Panc1 (cell line): ENCODE measurements around the gene TSPAN33. TPM values are rescaled to one million over a fixed set of nuclear protein-coding genes. Genes with fewer than 3 reads are reported as not detected.

Experiments used
- ATAC-seq: fragments of 200-7000 bp; cut with Tn5 transposase; 2 replicates; pipeline ENCODE4 v1.9.1; 2020; ENCODE audit warnings: mild to moderate bottlenecking, moderate library complexity
- BruUV-seq: library from RNA; stranded (reverse); fragments of 400-500 nt; replicated peaks from 2 replicates; lab custom pipeline; 2021; lab: Mats Ljungman, UMichigan
- CTCF ChIA-PET: fragments of 300-600 bp; sonication (Branson Sonifier 250); formaldehyde crosslinking; loops from one replicate; lab custom pipeline; 2022; ENCODE audit warnings: antibody characterized with exemption; lab: Charles Lee
- POLR2A ChIA-PET: fragments of 300-600 bp; sonication (Branson Sonifier 250); formaldehyde crosslinking; loops from one replicate; lab custom pipeline; 2022; ENCODE audit warnings: antibody characterized with exemption; lab: Charles Lee
- DNase-seq: peaks from one replicate; pipeline ENCODE4 v3.0.0-alpha.2; 2010; ENCODE audit warnings: low read depth, low spot score
- H3K27ac ChIP-seq: 2 replicates; pipeline ENCODE4 v1.5.1; 2011; ENCODE audit warnings: mild to moderate bottlenecking, low read length, inconsistent platforms
- H3K27me3 ChIP-seq: fragments of 200-500 bp; sonication (Bioruptor generic); 2 replicates; pipeline ENCODE4 v1.6.0; 2014; ENCODE audit warnings: low read length, inconsistent platforms; ENCODE audit not compliant: control insufficient read depth, insufficient read depth
- H3K36me3 ChIP-seq: fragments of 200-500 bp; sonication (Bioruptor generic); 2 replicates; pipeline ENCODE4 v1.5.1; 2014; ENCODE audit warnings: inconsistent platforms, mild to moderate bottlenecking, low read length, moderate library complexity; ENCODE audit not compliant: control insufficient read depth, insufficient read depth
- H3K4me1 ChIP-seq: 2 replicates; pipeline ENCODE4 v1.5.1; 2011; ENCODE audit warnings: inconsistent platforms, mild to moderate bottlenecking, low read length, moderate library complexity; ENCODE audit not compliant: control insufficient read depth, insufficient read depth
- H3K4me3 ChIP-seq, 2 experiments: 2 replicates each; pipeline ENCODE4 v1.5.1; 2011 to 2012; ENCODE audit warnings: low read depth in 2 of 2, low read length in 2 of 2, mild to moderate bottlenecking in 2 of 2, inconsistent platforms in 1 of 2, moderate library complexity in 1 of 2
- H3K9me3 ChIP-seq: fragments of 200-500 bp; sonication (Bioruptor generic); 2 replicates; pipeline ENCODE4 v1.5.1; 2014; ENCODE audit warnings: low read depth, mild to moderate bottlenecking, inconsistent platforms, low read length, moderate library complexity; ENCODE audit not compliant: control insufficient read depth, insufficient read depth
- POLR2AphosphoS5 ChIP-seq: IDR thresholded peaks from 2 replicates; pipeline ENCODE4 v1.6.1; 2012; ENCODE audit warnings: mild to moderate bottlenecking, low read depth, low read length, moderate library complexity
- REST ChIP-seq, 2 experiments: IDR thresholded peaks; 2 replicates each; pipeline ENCODE4 v1.6.1; 2011 to 2012; ENCODE audit warnings: low read depth in 2 of 2, control low read depth in 1 of 2, low read length in 1 of 2, mild to moderate bottlenecking in 1 of 2, moderate library complexity in 1 of 2; ENCODE audit not compliant: insufficient read depth in 1 of 2
- SIN3A ChIP-seq: IDR thresholded peaks from 2 replicates; pipeline ENCODE4 v1.6.1; 2012; ENCODE audit warnings: low read depth, mild to moderate bottlenecking, low read length, moderate library complexity, borderline replicate concordance; ENCODE audit not compliant: insufficient read depth
- TCF7L2 ChIP-seq: IDR thresholded peaks from 2 replicates; pipeline ENCODE4 v1.6.1; 2011; ENCODE audit warnings: mild to moderate bottlenecking, low read depth, low read length, inconsistent platforms
- in situ Hi-C: cut with HindIII; loops from 2 replicates; pipeline ENCODE4 v1.10.0; 2016; ENCODE audit warnings: low sequenced_read_pairs, low pct_unique_long_range_greater_than_20kb
- intact Hi-C: fragments of 100-400 bp; cut with micrococcal nuclease; formaldehyde crosslinking; loops from one replicate; pipeline ENCODE4 v1.10.0; 2022; ENCODE audit not compliant: unreplicated experiment
- total RNA-seq: library from RNA; stranded (reverse); gene quantifications from one replicate; pipeline ENCODE4 v1.2.1, GENCODE V29; 2021; ENCODE audit not compliant: unreplicated experiment
- TF ChIP-seq, protein P1 (sequence below): fragments of 450-650 bp; IDR thresholded peaks from 2 replicates; pipeline ENCODE4 v1.5.1; 2017; ENCODE audit warnings: mild to moderate bottlenecking

The TSPAN33 gene
- total RNA-seq, 1 experiment from 2014 or later: 5.4 TPM

GRCh38 chr7:129169171-129169671, 24.7 kb downstream of the TSPAN33 start:
- TF ChIP-seq, protein P1, sequence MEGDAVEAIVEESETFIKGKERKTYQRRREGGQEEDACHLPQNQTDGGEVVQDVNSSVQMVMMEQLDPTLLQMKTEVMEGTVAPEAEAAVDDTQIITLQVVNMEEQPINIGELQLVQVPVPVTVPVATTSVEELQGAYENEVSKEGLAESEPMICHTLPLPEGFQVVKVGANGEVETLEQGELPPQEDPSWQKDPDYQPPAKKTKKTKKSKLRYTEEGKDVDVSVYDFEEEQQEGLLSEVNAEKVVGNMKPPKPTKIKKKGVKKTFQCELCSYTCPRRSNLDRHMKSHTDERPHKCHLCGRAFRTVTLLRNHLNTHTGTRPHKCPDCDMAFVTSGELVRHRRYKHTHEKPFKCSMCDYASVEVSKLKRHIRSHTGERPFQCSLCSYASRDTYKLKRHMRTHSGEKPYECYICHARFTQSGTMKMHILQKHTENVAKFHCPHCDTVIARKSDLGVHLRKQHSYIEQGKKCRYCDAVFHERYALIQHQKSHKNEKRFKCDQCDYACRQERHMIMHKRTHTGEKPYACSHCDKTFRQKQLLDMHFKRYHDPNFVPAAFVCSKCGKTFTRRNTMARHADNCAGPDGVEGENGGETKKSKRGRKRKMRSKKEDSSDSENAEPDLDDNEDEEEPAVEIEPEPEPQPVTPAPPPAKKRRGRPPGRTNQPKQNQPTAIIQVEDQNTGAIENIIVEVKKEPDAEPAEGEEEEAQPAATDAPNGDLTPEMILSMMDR: no peak
- TF ChIP-seq REST (IDR thresholded peaks at IDR 0.05; ENCODE audit: insufficient read depth in 1 of 2, low read depth in 2 of 2, low read length in 1 of 2) (no peak), TCF7L2 (no peak), SIN3A (no peak), POLR2AphosphoS5 (no peak)
- no peak overlapping the region for H3K4me3 ChIP-seq
- no peaks in the 10 kb centered on the region for H3K27me3 ChIP-seq
- intact Hi-C loops (no loop called here), in situ Hi-C loops (no loop called here)
- no peak for ATAC-seq
- POLR2A ChIA-PET: no interaction called here
- H3K4me1 ChIP-seq: no peaks in the 10 kb centered on the region; the same call in 1 of the 2 replicates
- no peaks in the 10 kb centered on the region for H3K36me3 ChIP-seq
- no TSS peak for BruUV-seq
- H3K9me3 ChIP-seq: no peaks in the 10 kb centered on the region
- DNase-seq: no peak
- CTCF ChIA-PET: no interaction called here
- no peak overlapping the region for H3K27ac ChIP-seq

- CTCF ChIA-PET: no interaction called here
- BruUV-seq: no TSS peak
These were observed 25.4 kb downstream of the TSPAN33 start for GRCh38 chr7:129169686-129170440.

More at GRCh38 chr7:129169686-129170440, 25.4 kb downstream of the TSPAN33 start:
- DNase-seq (no peak), ATAC-seq (no peak)
- no peaks in the 10 kb centered on the region; the same call in 1 of the 2 replicates for H3K4me1 ChIP-seq
- no peak overlapping the region for H3K4me3 ChIP-seq
- POLR2A ChIA-PET: no interaction called here
- H3K36me3 ChIP-seq: no peaks in the 10 kb centered on the region
- TF ChIP-seq, protein P1: no peak
- no peak for TF ChIP-seq REST (IDR thresholded peaks at IDR 0.05; ENCODE audit: insufficient read depth in 1 of 2, low read depth in 2 of 2, low read length in 1 of 2)
- TF ChIP-seq TCF7L2: no peak
- TF ChIP-seq SIN3A: no peak
- no peak for TF ChIP-seq POLR2AphosphoS5
- no peaks in the 10 kb centered on the region for H3K27me3 ChIP-seq
- H3K27ac ChIP-seq: no peak overlapping the region
- no peaks in the 10 kb centered on the region for H3K9me3 ChIP-seq
- intact Hi-C loops (no loop called here), in situ Hi-C loops (no loop called here)
